GM19467 (cell line): Measurements from ENCODE around the gene SHISA6.

ENCODE experiments used
- ATAC-seq: cut with Tn5 transposase; IDR thresholded peaks from one replicate; pipeline ENCODE4 v1.9.1; 2021; ENCODE audit warnings: mild to moderate bottlenecking, moderate library complexity; ENCODE audit not compliant: unreplicated experiment

SHISA6 gene

GRCh38 chr17:11340803-11341202 lies 99.8 kb downstream of the SHISA6 start:
- ATAC-seq = no peak

GRCh38 chr17:11342138-11342537 lies 101.1 kb downstream of the SHISA6 start:
- ATAC-seq = no peak

GRCh38 chr17:11349106-11349505 lies 108.1 kb downstream of the SHISA6 start:
- ATAC-seq = no peak

- ATAC-seq = no peak
These were observed 110.5 kb downstream of the SHISA6 start for GRCh38 chr17:11351479-11351878.

GRCh38 chr17:11353601-11354000 lies 112.6 kb downstream of the SHISA6 start:
- ATAC-seq = no peak

GRCh38 chr17:11356371-11356770 lies 115.4 kb downstream of the SHISA6 start:
- no peak for ATAC-seq

- no peak for ATAC-seq
These were observed 122.6 kb downstream of the SHISA6 start for GRCh38 chr17:11363565-11364117.

GRCh38 chr17:11366272-11366850 lies 125.3 kb downstream of the SHISA6 start:
- no peak for ATAC-seq

- ATAC-seq = no peak
These were observed 128.6 kb downstream of the SHISA6 start for GRCh38 chr17:11369575-11369974.

GRCh38 chr17:11372692-11373091 lies 131.7 kb downstream of the SHISA6 start:
- ATAC-seq = no peak

GRCh38 chr17:11378506-11378905 lies 137.5 kb downstream of the SHISA6 start:
- ATAC-seq = no peak

GRCh38 chr17:11380761-11381160 lies 139.7 kb downstream of the SHISA6 start:
- ATAC-seq = no peak

- ATAC-seq = no peak
These were observed 142.1 kb downstream of the SHISA6 start for GRCh38 chr17:11383157-11383556.

GRCh38 chr17:11384131-11384530 lies 143.1 kb downstream of the SHISA6 start:
- no peak for ATAC-seq

GRCh38 chr17:11387610-11388009 lies 146.6 kb downstream of the SHISA6 start:
- ATAC-seq = no peak

GRCh38 chr17:11388054-11388453 lies 147.0 kb downstream of the SHISA6 start:
- ATAC-seq = no peak

- ATAC-seq = no peak
These were observed 148.6 kb downstream of the SHISA6 start for GRCh38 chr17:11389583-11389982.

- no peak for ATAC-seq
These were observed 150.1 kb downstream of the SHISA6 start for GRCh38 chr17:11391134-11391533.

- no peak for ATAC-seq
These were observed 163.6 kb downstream of the SHISA6 start for GRCh38 chr17:11404431-11405276.

GRCh38 chr17:11406716-11407115 lies 165.7 kb downstream of the SHISA6 start:
- ATAC-seq = no peak

- ATAC-seq = no peak
These were observed 171.6 kb downstream of the SHISA6 start for GRCh38 chr17:11412654-11413053.

- ATAC-seq = no peak
These were observed 177.3 kb downstream of the SHISA6 start for GRCh38 chr17:11418342-11418741.
